NCI-H2107 treated with DMSO at 0.1 percent for 48 hours (cell line): ENCODE measurements around the gene MYOM1.
"Not testable (repeated sequence)": the region's sequence is repeated elsewhere in the genome, so short reads cannot be mapped to it uniquely, and the experiment has no call there.

ENCODE experiments used
- DNase-seq: peaks from one replicate; lab custom pipeline; 2025; ENCODE audit not compliant: unreplicated experiment; lab: John Stamatoyannopoulos, UW

Gene MYOM1

DNA sequence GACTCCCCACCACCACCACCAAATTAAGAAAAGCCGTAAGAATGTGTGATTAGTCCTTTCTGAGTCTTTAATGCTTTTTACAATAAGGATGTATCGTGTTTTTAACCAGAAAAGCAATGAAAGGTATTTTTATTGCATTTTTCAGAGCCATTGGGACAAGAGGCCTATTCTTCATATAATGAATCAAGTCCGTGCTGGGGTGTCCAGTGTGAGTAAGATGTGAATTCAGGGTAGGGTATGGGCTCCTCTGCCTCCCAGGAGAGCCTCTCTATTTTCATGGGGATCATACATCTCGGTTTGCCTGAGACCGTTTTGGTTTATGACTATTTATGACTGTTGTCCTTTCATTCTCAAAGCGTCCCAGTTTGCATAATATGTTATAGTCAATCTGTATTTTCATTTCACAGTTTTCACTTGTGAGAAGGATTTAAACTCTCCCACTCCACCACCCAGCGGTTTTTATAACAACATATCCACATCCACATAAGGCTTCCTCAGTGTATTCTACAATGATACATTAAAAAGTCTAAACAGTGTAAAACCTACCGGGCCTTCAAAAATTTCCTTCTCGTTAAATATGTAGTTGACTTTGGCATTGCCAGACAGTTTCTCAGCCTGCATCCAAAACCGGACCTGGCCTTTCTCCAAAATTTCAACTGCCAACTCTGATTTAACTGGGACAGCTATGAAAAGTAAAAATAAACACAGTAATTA, 126.0 kb downstream of the MYOM1 start:
- DNase-seq: no peak

DNA sequence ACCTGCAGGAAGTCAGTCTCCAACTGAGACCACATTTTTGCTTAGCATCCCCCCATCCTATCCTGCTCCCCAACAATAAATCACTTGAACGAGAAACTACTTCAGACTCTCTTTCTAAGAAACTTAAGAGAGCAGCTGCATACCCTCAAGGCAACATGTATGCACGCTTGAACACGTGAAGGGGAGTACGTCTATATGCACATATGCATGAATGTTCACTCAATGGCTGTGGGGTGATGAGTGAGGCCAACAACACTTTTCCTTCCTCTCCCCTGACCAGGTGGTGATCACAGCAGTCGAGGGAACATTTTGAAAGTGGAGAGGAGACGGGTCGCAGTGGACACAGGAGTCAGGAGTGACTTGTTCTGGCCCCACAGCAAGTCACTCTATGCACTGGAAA, 127.0 kb downstream of the MYOM1 start:
- DNase-seq: no peak

DNA sequence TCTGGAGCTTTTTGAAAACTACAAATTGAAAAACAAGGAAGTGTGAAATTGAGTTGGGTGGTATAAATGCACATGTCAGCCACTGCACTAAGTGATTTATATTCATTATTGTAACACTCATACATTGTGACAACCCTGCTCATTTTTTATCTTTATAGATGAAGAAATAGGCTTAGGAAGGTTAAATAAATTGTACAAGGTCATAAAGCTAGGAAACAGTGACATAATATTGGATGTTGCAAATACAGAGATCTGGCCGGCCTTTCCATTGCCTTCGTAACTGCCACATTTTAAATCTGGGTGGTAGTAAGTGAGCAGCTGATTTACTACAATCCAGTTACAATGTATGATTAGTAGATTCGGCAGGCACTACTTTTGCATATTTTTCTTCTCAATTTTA, 130.2 kb downstream of the MYOM1 start:
- no peak for DNase-seq

DNA sequence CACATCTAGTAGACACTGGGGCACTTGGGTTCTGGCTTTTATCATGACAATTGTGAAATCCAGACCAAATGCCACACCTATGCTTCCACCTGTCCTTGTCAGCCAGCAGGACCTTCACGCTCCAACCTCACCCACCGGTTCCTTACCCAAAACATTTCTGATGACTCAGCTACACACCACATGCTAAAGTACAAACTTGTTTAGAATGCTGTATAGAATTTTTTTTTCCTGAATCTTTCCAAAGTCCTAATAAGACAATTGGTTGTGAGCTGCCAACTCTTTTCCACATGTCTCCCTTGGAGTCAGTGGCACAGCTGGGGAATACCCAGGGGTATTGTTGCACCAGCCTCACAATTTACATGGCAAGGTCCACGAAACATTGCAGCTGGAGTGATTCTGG, 131.3 kb downstream of the MYOM1 start:
- DNase-seq: no peak

DNA sequence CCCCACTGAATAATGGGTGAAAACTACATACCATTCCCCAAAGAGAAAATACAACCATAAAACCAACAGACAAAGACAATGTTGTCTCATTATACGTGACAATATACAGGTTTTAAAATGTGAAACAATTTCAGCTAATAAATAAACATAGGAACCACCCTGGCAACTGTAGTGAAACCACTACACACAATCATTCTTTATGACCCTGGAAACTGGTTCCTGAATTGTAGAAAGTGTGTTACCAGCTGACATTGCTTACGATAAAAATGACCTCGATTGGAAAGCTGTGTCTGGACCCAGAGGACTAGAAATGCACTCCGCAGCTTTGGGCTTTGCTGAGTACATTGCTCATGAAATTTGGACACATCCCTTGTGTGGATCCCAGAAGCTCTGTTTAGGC, 132.9 kb downstream of the MYOM1 start:
- DNase-seq: no peak

DNA sequence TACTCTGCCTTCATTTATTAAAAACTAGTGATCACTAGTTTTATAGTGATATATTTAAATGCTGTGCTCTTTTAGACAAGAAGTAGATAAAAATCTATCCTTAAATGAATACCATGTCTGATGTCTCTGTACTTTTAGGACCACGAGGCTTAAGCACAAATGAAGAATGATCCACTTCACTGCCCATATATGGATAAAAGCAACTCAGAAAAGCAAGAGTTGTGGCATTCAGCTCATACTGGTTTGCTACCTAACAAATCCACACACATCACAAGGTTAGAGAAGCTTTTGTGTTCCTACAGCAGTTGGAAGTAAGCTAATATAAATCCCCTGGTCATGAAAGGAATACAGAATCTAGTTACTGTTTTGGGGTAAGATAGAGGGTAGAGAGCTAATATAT, 134.2 kb downstream of the MYOM1 start:
- no peak for DNase-seq

DNA sequence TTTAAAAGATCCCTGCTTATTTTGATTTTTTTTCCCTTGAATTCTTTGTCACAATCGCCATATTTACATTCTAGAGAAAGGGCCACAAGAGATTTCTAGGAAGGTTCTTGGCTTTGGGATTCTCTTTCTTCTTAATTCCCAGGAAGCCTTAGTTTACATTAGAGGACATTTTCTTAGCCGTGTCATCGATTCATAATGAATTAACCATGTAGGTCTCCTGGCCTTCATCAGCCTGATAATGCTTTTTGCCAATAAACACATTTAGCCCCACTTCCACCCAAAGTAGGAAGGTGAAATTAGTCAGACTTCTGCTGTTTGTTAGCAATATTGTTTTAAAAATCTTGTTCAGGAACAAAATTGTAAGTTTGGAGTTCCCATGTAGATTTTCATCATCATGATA, 135.6 kb downstream of the MYOM1 start:
- DNase-seq: no peak

DNA sequence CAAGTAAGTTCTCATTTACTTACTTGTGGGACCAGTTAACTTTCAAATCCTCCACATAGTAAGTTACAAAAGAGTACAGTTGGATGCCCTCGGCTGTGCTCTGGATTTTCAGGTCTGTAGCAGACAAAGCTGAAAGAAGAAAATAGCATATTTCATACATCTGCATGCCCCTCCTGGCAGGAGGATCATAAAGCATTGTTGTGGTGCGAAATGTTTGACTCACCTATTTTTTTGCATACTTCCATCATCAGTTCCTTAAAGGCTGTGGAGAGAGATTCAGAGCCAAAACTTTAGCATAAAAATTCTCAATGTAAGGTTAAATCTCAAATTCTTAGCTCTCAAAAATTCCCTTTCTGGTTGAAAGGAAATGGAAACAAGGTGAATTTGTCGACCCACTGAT, 136.0 kb downstream of the MYOM1 start:
- no peak for DNase-seq

DNA sequence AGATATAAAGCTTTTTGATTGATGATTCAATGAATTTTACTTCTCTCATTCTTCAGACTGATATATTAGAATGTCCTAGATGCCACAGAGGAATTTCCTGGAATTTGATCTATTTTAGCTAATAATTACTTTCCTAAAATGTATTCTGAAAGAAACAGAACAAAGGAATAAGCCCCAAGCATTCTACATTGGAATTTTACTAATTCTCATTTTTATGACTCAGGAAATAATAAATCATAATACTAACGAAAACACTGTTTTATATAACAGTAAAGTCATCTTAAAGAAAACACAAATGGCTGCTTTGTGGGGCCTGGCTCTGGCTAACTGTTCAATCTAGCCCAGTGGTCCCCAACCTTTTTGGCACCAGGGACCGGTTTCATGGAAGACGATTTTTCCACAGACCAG, 138.2 kb downstream of the MYOM1 start:
- no peak for DNase-seq

DNA sequence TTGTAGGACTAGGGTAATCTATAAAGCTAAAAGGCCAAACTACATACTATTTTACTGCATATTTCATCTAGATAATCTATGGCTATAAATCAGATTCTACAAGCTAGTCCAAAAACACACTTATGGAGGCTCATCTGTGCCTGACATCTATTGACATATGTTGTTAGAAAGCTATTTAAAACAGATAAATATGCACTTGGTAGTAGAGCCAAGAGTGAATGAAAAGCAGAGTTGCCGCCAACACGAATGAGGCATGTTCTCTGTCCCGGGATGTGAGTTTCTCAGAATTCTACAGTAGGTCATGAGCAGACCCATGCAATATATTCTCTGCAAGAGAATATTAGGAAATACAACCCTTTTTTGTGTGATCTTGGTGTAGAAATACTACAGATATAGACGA, 140.1 kb downstream of the MYOM1 start:
- DNase-seq: no peak

DNA sequence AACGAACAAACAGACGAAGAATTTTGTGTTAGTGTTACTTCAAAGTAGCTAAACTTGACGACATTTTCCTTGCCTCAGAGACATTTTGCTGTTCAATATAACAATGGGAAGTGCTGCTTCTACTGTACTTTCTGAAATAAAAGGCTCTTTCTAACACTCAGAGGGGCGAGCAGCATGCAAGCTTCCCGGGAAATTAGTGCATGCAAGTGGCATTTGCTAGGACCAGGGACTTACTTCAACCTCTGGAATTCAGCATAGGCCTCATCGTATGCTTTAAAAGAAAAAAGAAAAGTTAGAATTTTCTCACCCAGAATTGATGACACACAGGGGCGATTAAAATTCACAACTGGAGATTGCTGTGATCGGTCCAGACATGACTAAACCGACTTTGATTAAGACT, 144.3 kb downstream of the MYOM1 start:
- no peak for DNase-seq

DNA sequence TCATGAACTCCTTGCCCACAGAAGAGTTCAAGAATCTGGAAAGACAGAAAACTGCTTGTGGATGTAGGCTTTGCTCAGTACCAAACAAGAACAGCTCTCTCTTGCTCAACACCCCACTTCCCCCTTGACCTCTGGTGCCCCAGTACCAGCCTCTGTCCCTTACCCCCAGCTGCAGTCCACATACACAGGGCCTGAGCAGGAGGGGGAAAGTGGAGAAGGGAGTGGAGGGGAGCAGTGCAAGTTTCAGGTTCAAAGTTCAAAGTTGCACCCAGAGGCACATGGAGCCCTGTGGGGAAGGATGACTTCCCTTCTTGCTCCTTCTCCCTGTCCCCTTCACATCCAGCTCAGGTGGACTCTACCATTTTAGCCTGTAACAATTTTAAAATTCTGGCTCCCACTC, 145.7 kb downstream of the MYOM1 start:
- DNase-seq: no peak

DNA sequence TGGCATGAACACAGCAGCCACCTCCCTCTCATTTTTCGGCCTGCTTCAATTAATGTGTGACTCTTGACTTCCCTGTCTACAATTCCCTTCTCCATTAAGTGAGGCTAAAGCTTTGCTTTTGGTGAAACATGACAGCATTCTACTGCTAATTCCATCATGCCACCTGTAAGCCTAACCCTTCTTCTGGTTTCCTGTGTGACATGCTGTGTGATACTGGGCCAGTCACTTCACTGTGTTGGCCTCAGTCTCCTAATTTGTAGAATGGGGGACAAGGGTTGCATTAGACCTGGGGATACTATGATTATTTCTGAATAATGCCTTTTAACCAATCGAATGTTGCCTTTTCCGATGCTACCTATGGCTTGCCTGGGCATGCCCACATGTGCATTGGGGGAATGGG, 146.4 kb downstream of the MYOM1 start:
- not testable (repeated sequence) for DNase-seq

DNA sequence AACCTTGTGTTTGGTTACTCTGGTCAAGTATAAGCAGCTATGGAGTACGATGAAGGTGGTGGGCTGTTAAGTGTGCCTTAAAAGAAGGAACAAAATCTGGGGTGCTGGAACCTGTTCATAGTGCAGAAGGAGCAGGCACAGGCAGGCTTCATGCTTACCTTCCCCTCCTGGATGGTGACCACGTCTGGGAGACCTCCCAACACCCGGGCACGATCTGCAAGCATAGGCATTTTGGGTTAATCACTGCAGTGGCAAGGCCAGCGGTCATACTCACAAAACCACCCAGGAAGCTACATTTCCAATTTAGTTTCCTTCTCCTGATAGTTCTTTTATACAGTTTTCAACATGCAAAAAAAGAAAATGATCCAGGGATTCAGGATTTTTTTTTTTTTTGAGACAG, 148.1 kb downstream of the MYOM1 start:
- no peak for DNase-seq

DNA sequence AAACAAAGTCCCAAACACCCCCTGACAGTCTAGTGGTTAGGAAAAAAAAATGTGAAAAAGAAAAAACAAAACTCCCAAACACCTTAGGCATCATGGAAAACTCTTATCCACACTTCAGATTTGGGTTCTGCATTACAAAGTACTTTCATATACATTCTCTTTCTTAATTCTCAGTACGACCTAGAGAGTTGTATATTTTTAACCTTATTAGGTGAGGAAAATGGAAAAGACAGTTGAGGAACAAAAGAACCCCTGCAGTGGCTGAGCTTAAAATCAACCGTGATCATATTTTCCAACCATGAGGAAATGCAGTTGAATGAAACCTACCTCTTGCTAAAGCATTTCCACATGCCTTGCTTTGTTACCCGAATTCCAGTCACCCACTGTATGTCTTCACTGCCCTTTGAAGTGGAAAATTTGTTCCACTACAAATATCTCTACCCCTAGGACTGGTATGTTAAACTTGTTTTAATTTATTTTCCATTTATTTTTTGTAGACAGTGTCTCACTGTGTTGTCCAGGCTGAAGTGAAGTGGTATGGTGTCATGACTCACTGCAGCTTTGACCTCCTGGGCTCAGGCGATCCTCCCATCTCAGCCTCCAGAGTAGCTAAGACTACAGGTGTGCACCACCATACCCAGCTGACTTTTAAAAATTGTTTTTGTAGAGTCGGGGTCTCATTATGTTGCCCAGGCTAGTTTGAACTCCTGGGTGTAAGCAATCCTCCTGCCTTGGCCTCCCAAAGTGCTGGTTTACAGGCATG, 149.9 kb downstream of the MYOM1 start:
- no peak for DNase-seq

DNA sequence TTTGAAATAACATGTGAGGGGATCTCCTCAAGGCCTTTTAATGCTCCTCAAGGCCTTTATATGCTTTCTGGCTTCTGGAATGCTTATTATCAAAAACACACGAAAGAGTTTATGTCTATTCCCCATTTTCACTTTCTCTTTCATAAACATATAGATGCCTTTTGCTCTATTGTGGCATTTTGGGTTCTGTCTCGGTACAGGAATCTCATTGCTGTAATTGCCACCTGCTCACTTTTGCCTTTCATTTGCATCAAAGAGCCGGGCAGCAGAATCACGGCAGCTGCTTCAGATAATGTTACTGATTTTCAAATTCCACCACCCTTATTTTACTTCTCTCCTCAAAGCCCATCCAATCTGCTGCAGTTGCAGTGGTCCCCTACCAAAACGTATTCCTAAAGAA, 152.0 kb downstream of the MYOM1 start:
- no peak for DNase-seq

DNA sequence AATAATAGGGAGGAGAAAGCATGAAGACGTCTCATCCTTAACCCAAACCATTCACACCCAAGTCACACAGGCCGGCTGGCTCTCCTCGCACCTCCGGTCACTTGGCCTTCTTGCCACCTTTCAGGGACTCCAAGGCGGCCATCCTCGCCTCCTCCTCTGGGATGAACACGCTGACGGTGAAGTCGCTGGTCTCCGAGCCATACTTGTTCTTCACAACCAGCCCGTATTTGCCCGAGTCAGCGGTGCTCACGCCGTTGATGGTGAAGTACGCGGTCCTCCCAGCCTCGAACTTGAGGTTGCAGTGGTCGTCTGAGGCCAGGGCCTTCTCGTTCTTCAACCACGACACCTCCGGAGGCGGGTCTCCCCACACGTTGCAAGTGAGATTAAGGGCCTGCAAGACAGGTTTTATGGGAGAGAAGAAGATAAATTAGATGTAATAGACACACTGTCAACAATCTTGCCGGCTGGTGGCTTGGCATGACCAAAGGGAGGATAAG, 152.6 kb downstream of the MYOM1 start:
- DNase-seq: no peak

DNA sequence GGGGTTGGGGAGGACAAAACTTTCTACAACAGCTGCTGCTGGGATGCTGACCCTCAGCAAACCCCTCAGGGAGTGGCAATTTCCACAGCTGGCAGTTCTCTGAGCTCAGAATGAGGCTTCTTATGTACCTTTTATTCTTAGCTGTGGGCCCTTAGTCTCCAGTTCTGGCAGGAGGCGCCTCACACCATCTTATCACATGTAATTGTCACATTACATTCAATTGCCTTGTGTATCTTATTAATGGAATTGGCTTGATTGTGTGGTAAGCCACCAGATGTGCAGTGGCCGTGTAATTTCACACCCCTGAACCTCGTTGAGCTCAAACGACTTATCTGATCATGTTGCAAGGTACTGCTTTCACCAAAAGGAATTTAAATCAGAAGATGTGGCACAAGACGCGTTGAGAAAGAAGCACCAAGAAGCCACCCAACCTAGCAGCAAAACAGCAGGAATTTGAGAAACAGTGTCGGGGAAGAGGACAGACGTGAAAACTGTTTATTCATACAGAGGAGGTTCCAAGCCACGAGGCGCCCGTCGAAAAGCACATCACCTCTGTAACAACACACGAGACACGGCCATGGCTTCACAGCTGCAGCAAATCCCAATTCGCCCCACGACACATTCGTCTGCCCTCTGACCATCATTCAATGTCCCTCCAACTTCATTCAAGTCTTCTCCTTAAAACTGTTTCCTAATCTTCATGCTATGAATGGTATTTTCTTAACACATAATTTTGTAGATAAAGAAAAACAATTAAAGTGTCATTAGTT, 153.2 kb downstream of the MYOM1 start:
- DNase-seq: no peak

DNA sequence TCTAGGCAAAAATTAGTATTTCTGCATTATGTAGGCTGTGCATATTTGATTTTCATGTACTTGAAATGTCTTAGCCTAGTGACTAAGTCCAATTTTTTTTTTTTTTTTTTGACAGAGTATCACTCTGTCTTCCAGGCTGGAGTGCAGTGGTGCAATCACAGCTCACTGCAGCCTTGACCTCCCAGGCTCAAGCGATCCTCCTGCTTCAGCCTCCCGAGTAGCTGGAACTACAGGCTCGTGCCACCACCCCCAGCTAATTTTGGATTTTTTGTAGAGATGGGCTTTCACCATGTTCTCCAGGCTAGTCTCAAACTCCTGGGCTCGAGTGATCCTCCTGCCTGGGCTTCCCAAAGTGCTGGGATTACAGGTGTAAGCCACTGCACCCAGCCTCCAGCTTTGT, 156.0 kb downstream of the MYOM1 start:
- not testable (repeated sequence) for DNase-seq

DNA sequence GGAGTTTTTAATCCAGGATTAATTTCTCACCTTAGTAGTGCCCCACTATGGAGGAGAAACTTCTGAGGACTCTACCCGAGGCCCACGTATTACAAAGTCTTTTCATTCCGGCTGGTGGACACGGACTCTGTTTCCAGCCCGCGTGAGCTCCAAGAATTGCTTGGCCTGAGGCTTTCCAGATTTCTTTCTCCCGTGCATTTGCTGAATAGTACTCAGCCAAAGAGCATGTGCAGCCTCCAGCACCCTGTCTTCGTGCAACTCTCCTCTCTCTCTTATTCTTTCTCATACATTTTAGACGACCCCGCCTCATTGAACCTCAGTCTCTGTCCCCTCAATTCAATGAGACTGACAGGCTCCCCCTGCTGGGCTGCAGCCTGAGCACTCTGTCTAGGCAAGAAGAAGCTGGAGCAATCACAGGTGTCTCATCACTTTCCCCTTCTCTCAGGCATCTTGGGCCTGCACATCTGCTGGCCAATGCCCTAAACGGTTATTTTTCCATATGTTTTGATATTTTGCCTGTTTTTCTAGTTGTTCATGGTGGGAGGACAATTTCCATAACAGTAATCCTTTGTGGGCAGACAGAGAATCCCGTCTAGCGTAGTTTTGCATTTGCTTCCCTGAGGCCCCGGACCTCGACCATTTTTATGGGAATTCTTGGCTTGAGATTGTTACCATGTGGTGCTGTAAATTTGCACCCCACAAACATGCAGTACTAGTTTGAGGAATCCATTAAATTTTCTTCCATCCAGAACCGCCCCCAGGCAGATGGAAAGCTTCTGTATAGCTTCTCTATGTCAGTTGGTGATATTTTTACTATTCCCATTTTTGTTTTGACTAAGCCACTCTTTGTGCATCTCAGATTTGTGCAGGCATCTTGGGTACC, 156.7 kb downstream of the MYOM1 start:
- no peak for DNase-seq
